Measurements from ENCODE around the gene ARID4B.
"Not testable (repeated sequence)": the region's sequence is repeated elsewhere in the genome, so short reads cannot be mapped to it uniquely, and the experiment has no call there.

ARID4B gene

GRCh38 chr1:235229868-235230267 lies 98.1 kb downstream of the ARID4B start:
- no peaks in the 10 kb centered on the region for H3K27me3 ChIP-seq
- H3K9ac ChIP-seq, result no peak overlapping the region
- TF ChIP-seq Cebpa-rat (IDR thresholded peaks at IDR 0.05), result no peak
- H3K4me3 ChIP-seq, result no peak overlapping the region
- H3K9me3 ChIP-seq (replicated peaks in 1 of 11), result no peaks in the 10 kb centered on the region
- no peak overlapping the region for H3K4me2 ChIP-seq
- peaks cover 0 to 54% (median 3%) of the 10 kb centered on the region in 11 experiments; a peak in 9 of 22 replicates for H4K20me1 ChIP-seq
- H3K36me3 ChIP-seq, result peaks cover 83 to 100% (median 93%) of the 10 kb centered on the region in 11 experiments
- peaks cover 0 to 5% (median 0%) of the 10 kb centered on the region in 10 experiments; a peak in 4 of 20 replicates for H3K4me1 ChIP-seq
- no peak overlapping the region for H3K27ac ChIP-seq

- Histone ChIP-seq H3K9me3 (replicated peaks in 1 of 11) (no peaks in the 10 kb centered on the region), H3K4me3 (no peak overlapping the region), H3K4me2 (no peak overlapping the region), H3K27me3 (no peaks in the 10 kb centered on the region), H4K20me1 (peaks cover 0 to 53% (median 3%) of the 10 kb centered on the region in 11 experiments; a peak in 9 of 22 replicates), H3K27ac (no peak overlapping the region), H3K36me3 (peaks cover 77 to 100% (median 91%) of the 10 kb centered on the region in 11 experiments), H3K9ac (no peak overlapping the region), H3K4me1 (peaks cover 0 to 5% (median 0%) of the 10 kb centered on the region in 10 experiments; a peak in 4 of 20 replicates)
- no peak for TF ChIP-seq Cebpa-rat (IDR thresholded peaks at IDR 0.05)
Measured at GRCh38 chr1:235227414-235227813, 100.6 kb downstream of the ARID4B start.

GRCh38 chr1:235226933-235227332 lies 101.0 kb downstream of the ARID4B start:
- H3K9me3 ChIP-seq (replicated peaks in 1 of 11), result no peaks in the 10 kb centered on the region
- no peaks in the 10 kb centered on the region for H3K27me3 ChIP-seq
- no peak overlapping the region for H3K27ac ChIP-seq
- no peak overlapping the region for H3K4me2 ChIP-seq
- H3K36me3 ChIP-seq, result peaks cover 79 to 100% (median 93%) of the 10 kb centered on the region in 11 experiments
- H4K20me1 ChIP-seq, result peaks cover 0 to 53% (median 3%) of the 10 kb centered on the region in 11 experiments; a peak in 9 of 22 replicates
- TF ChIP-seq Cebpa-rat (IDR thresholded peaks at IDR 0.05), result no peak
- H3K4me3 ChIP-seq, result no peak overlapping the region
- H3K9ac ChIP-seq, result no peak overlapping the region
- H3K4me1 ChIP-seq, result peaks cover 0 to 5% (median 0%) of the 10 kb centered on the region in 10 experiments; a peak in 4 of 20 replicates

- Histone ChIP-seq H3K36me3 (peaks cover 75 to 100% (median 94%) of the 10 kb centered on the region in 11 experiments), H3K4me1 (peaks cover 0 to 5% (median 0%) of the 10 kb centered on the region in 10 experiments; a peak in 4 of 20 replicates)
- no peak for TF ChIP-seq Cebpa-rat (IDR thresholded peaks at IDR 0.05)
Measured at GRCh38 chr1:235225299-235225698, 102.7 kb downstream of the ARID4B start.

GRCh38 chr1:235221653-235222375 lies 106.2 kb downstream of the ARID4B start:
- H3K27me3 ChIP-seq, result no peaks in the 10 kb centered on the region
- no peak overlapping the region for H3K4me3 ChIP-seq
- H3K9me3 ChIP-seq (replicated peaks in 1 of 11), result no peaks in the 10 kb centered on the region
- H3K9ac ChIP-seq, result no peak overlapping the region
- H3K4me2 ChIP-seq, result no peak overlapping the region
- H3K36me3 ChIP-seq, result peaks cover 62 to 100% (median 92%) of the 10 kb centered on the region in 11 experiments
- H3K4me1 ChIP-seq, result no peaks in the 10 kb centered on the region
- TF ChIP-seq Cebpa-rat (IDR thresholded peaks at IDR 0.05), result no peak
- H4K20me1 ChIP-seq, result peaks cover 0 to 38% (median 2%) of the 10 kb centered on the region in 11 experiments; a peak in 9 of 22 replicates
- no peak overlapping the region for H3K27ac ChIP-seq

More at GRCh38 chr1:235225299-235225698, 102.7 kb downstream of the ARID4B start:
- Histone ChIP-seq H3K4me2 (no peak overlapping the region), H3K9me3 (replicated peaks in 1 of 11) (no peaks in the 10 kb centered on the region), H3K9ac (no peak overlapping the region), H3K27me3 (no peaks in the 10 kb centered on the region), H3K27ac (no peak overlapping the region), H3K4me3 (no peak overlapping the region), H4K20me1 (peaks cover 0 to 42% (median 3%) of the 10 kb centered on the region in 11 experiments; a peak in 8 of 22 replicates)

GRCh38 chr1:235215453-235215852 lies 112.5 kb downstream of the ARID4B start:
- H4K20me1 ChIP-seq, result peaks cover 0 to 25% (median 0%) of the 10 kb centered on the region in 11 experiments; a peak in 4 of 22 replicates
- H3K36me3 ChIP-seq, result peaks cover 68 to 97% (median 91%) of the 10 kb centered on the region in 11 experiments
- no peak overlapping the region for H3K4me2 ChIP-seq
- no peak overlapping the region for H3K4me3 ChIP-seq
- no peak overlapping the region for H3K27ac ChIP-seq
- no peaks in the 10 kb centered on the region for H3K4me1 ChIP-seq
- no peak overlapping the region for H3K9ac ChIP-seq
- H3K27me3 ChIP-seq, result no peaks in the 10 kb centered on the region
- no peak for TF ChIP-seq Cebpa-rat (IDR thresholded peaks at IDR 0.05)
- H3K9me3 ChIP-seq (replicated peaks in 1 of 11), result no peaks in the 10 kb centered on the region

- not testable (repeated sequence) for H3K9me3 ChIP-seq (replicated peaks in 1 of 11); H3K4me3 ChIP-seq; H3K4me2 ChIP-seq; H3K27me3 ChIP-seq; H3K27ac ChIP-seq; H3K9ac ChIP-seq; H3K4me1 ChIP-seq
- Histone ChIP-seq H3K36me3 (peaks cover 70 to 97% (median 91%) of the 10 kb centered on the region in 11 experiments), H4K20me1 (peaks cover 0 to 25% (median 0%) of the 10 kb centered on the region in 11 experiments; a peak in 4 of 22 replicates)
Measured at GRCh38 chr1:235214962-235215361, 113.0 kb downstream of the ARID4B start.

- Histone ChIP-seq H4K20me1 (peaks cover 0 to 25% (median 0%) of the 10 kb centered on the region in 11 experiments; a peak in 3 of 22 replicates), H3K4me2 (no peak overlapping the region)
- TF ChIP-seq Cebpa-rat (IDR thresholded peaks at IDR 0.05), result no peak
Measured at GRCh38 chr1:235213752-235214151, 114.2 kb downstream of the ARID4B start.

GRCh38 chr1:235211517-235211916 lies 116.5 kb downstream of the ARID4B start:
- no peak overlapping the region for H3K4me2 ChIP-seq
- H3K27me3 ChIP-seq, result no peaks in the 10 kb centered on the region
- H4K20me1 ChIP-seq, result peaks cover 0 to 10% (median 0%) of the 10 kb centered on the region in 11 experiments; a peak in 1 of 22 replicates
- H3K4me3 ChIP-seq, result no peak overlapping the region
- no peak overlapping the region for H3K9ac ChIP-seq
- peaks cover 64 to 98% (median 86%) of the 10 kb centered on the region in 11 experiments for H3K36me3 ChIP-seq
- TF ChIP-seq Cebpa-rat (IDR thresholded peaks at IDR 0.05), result no peak
- no peaks in the 10 kb centered on the region for H3K9me3 ChIP-seq (replicated peaks in 1 of 11)
- H3K4me1 ChIP-seq, result peaks cover 0 to 19% (median 6%) of the 10 kb centered on the region in 10 experiments; a peak in 11 of 20 replicates
- no peak overlapping the region for H3K27ac ChIP-seq

More at GRCh38 chr1:235213752-235214151, 114.2 kb downstream of the ARID4B start:
- Histone ChIP-seq H3K9me3 (replicated peaks in 1 of 11) (no peaks in the 10 kb centered on the region), H3K36me3 (peaks cover 70 to 98% (median 91%) of the 10 kb centered on the region in 11 experiments), H3K27me3 (no peaks in the 10 kb centered on the region), H3K4me1 (no peaks in the 10 kb centered on the region), H3K9ac (no peak overlapping the region), H3K27ac (no peak overlapping the region), H3K4me3 (no peak overlapping the region)
